SU-DHL-6 (cell line): ENCODE results near the gene PPP4R3A.

Experiments used
- H2AFZ ChIP-seq: fragments of 200-600 bp; sonication (generic); 2 replicates; pipeline ENCODE4 v1.6.1; 2014; ENCODE audit warnings: low read depth, mild to moderate bottlenecking, moderate library complexity, mixed read lengths, antibody characterized with exemption, low read length; ENCODE audit not compliant: severe bottlenecking
- H3F3A ChIP-seq: fragments of 200-600 bp; shearing (Covaris generic); 2 replicates; pipeline ENCODE4 v1.6.0; 2016; ENCODE audit warnings: antibody characterized with exemption, mild to moderate bottlenecking; ENCODE audit not compliant: insufficient read depth
- H3K27ac ChIP-seq: fragments of 200-600 bp; sonication (generic); 2 replicates; pipeline ENCODE4 v1.5.1; 2016; ENCODE audit warnings: low read depth, mild to moderate bottlenecking, low read length, moderate library complexity, mixed read lengths
- H3K27me3 ChIP-seq: fragments of 200-600 bp; sonication (generic), shearing (Covaris generic); 2 replicates; pipeline ENCODE4 v1.6.0; 2014; ENCODE audit warnings: mild to moderate bottlenecking, low read length
- H3K36me3 ChIP-seq: fragments of 200-600 bp; sonication (generic); 2 replicates; pipeline ENCODE4 v1.6.1; 2014; ENCODE audit warnings: mild to moderate bottlenecking, low read length, mixed read lengths
- H3K4me2 ChIP-seq: fragments of 300-600, 200-600 bp; shearing (Covaris generic), sonication (generic); 2 replicates; pipeline ENCODE4 v1.6.0; 2014; ENCODE audit warnings: low read length, low read depth, mild to moderate bottlenecking; ENCODE audit not compliant: poor library complexity, severe bottlenecking
- H3K4me3 ChIP-seq: fragments of 200-600 bp; sonication (generic); 2 replicates; pipeline ENCODE4 v1.5.1; 2014; ENCODE audit warnings: antibody characterized with exemption, low read length, mild to moderate bottlenecking, mixed read lengths; ENCODE audit not compliant: insufficient read depth, poor library complexity, severe bottlenecking
- H3K79me2 ChIP-seq: fragments of 200-600 bp; sonication (generic); 2 replicates; pipeline ENCODE4 v1.6.1; 2014; ENCODE audit warnings: mild to moderate bottlenecking, low read length, moderate library complexity; ENCODE audit not compliant: insufficient read depth
- H3K9ac ChIP-seq: fragments of 200-600 bp; sonication (generic); 2 replicates; pipeline ENCODE4 v1.7.0; 2014; ENCODE audit warnings: mild to moderate bottlenecking, low read length
- H3K9me2 ChIP-seq: fragments of 200-600 bp; sonication (generic); replicated peaks from 2 replicates; pipeline ENCODE4 v1.6.1; 2014; ENCODE audit warnings: low read length; ENCODE audit not compliant: insufficient read depth
- H3K9me3 ChIP-seq: fragments of 200-600 bp; sonication (generic); 2 replicates; pipeline ENCODE4 v1.6.1; 2014; ENCODE audit warnings: low read length, mixed read lengths; ENCODE audit not compliant: insufficient read depth
- H4K20me1 ChIP-seq: fragments of 200-600 bp; sonication (generic); 2 replicates; pipeline ENCODE4 v1.6.1; 2014; ENCODE audit warnings: low read depth, mild to moderate bottlenecking, antibody characterized with exemption, low read length, moderate library complexity, mixed read lengths
- EZH2phosphoT487 ChIP-seq: fragments of 200-600 bp; sonication (generic), shearing (Covaris generic); conservative IDR thresholded peaks from 2 replicates; pipeline ENCODE4 v1.6.1; 2018; ENCODE audit warnings: mild to moderate bottlenecking, antibody characterized with exemption, low read length, moderate library complexity, mixed read lengths
- TF ChIP-seq, protein P1 (sequence below): fragments of 200-600 bp; sonication (generic); IDR thresholded peaks from one replicate; pipeline ENCODE4 v1.5.1; 2017; ENCODE audit warnings: antibody characterized with exemption, mild to moderate bottlenecking, low read length, moderate library complexity; ENCODE audit not compliant: insufficient read depth, poor library complexity, severe bottlenecking

The PPP4R3A gene

DNA sequence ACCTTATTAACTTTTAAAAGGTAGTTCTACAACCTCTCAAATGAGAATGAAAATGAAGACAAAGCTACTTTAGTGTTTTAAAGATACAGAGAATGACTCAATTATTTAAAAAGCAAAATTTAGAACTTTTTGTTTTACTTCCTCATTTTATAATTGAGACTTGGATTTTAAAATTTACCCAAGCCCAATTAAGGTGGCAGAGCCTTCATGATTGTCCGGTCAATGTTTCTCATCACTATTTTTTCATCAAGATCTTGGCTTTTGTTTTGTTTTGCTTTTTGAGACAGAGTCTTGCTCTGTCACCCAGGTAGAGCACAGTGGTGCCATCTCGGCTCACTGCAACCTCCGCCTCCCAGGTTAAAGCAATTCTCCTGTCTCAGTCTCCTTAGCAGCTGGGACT lies 32.7 kb downstream of the PPP4R3A start:
- peaks cover 79% of the 10 kb centered on the region for H3K36me3 ChIP-seq
- no peak overlapping the region for H3K27ac ChIP-seq
- H3K9me3 ChIP-seq: no peaks in the 10 kb centered on the region
- H3K9ac ChIP-seq: no peak overlapping the region
- peaks cover 69% of the 10 kb centered on the region for H3K79me2 ChIP-seq
- H3K9me2 ChIP-seq: no peaks in the 10 kb centered on the region
- H3K4me2 ChIP-seq: no peak overlapping the region
- H2AFZ ChIP-seq: no peak overlapping the region
- peaks cover 12% of the 10 kb centered on the region for H3F3A ChIP-seq
- no peaks in the 10 kb centered on the region for H3K27me3 ChIP-seq
- peaks cover 37% of the 10 kb centered on the region for H4K20me1 ChIP-seq
- TF ChIP-seq, protein P1, sequence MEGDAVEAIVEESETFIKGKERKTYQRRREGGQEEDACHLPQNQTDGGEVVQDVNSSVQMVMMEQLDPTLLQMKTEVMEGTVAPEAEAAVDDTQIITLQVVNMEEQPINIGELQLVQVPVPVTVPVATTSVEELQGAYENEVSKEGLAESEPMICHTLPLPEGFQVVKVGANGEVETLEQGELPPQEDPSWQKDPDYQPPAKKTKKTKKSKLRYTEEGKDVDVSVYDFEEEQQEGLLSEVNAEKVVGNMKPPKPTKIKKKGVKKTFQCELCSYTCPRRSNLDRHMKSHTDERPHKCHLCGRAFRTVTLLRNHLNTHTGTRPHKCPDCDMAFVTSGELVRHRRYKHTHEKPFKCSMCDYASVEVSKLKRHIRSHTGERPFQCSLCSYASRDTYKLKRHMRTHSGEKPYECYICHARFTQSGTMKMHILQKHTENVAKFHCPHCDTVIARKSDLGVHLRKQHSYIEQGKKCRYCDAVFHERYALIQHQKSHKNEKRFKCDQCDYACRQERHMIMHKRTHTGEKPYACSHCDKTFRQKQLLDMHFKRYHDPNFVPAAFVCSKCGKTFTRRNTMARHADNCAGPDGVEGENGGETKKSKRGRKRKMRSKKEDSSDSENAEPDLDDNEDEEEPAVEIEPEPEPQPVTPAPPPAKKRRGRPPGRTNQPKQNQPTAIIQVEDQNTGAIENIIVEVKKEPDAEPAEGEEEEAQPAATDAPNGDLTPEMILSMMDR: no peak
- TF ChIP-seq EZH2phosphoT487: no peak
- H3K4me3 ChIP-seq: no peak overlapping the region

- Histone ChIP-seq H3K9me2 (no peaks in the 10 kb centered on the region), H3K9me3 (no peaks in the 10 kb centered on the region), H3K79me2 (peaks cover 26% of the 10 kb centered on the region), H3K27ac (no peak overlapping the region), H2AFZ (no peak overlapping the region), H3K36me3 (peaks cover 78% of the 10 kb centered on the region), H3K4me2 (no peak overlapping the region), H3F3A (peaks cover 20% of the 10 kb centered on the region), H3K27me3 (no peaks in the 10 kb centered on the region), H4K20me1 (peaks cover 19% of the 10 kb centered on the region), H3K4me3 (no peak overlapping the region), H3K9ac (no peak overlapping the region)
- TF ChIP-seq EZH2phosphoT487: no peak
- TF ChIP-seq, protein P1: no peak
Measured at GRCh38 chr14:91473046-91473445, 37.1 kb downstream of the PPP4R3A start.

DNA sequence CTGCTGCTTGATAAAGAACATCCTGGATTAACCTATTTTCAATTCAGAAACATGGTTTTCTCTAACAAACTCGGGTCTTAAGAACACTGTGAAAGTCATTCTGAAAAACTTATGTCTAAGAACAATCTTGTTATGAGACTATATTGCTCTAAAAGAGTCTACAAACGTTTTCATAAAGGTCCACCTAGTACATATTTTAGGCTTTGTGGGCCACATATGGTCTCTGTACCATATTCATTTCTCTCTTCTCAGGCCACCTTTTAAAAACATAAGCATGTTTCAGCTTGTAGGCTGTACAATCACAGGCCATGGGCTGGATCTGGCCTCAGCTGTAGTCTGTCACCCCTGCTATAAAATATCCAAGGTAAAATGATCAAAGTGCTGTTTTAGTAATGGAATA lies 39.9 kb downstream of the PPP4R3A start:
- H3K9me2 ChIP-seq: no peaks in the 10 kb centered on the region
- no peak overlapping the region for H3K4me3 ChIP-seq
- H3K4me2 ChIP-seq: no peak overlapping the region
- peaks cover 13% of the 10 kb centered on the region; the same call in 1 of the 2 replicates for H4K20me1 ChIP-seq
- H3K27ac ChIP-seq: no peak overlapping the region
- H2AFZ ChIP-seq: no peak overlapping the region
- no peaks in the 10 kb centered on the region for H3K27me3 ChIP-seq
- H3K9me3 ChIP-seq: no peaks in the 10 kb centered on the region
- TF ChIP-seq, protein P1: no peak
- TF ChIP-seq EZH2phosphoT487: no peak
- peaks cover 80% of the 10 kb centered on the region for H3K36me3 ChIP-seq
- H3K9ac ChIP-seq: no peak overlapping the region
- H3F3A ChIP-seq: peaks cover 35% of the 10 kb centered on the region
- peaks cover 8% of the 10 kb centered on the region; the same call in 1 of the 2 replicates for H3K79me2 ChIP-seq
